IPS DF 6.9 (cell line): ENCODE measurements around the gene GOLGA6L25.
"Not testable (repeated sequence)": the region's sequence is repeated elsewhere in the genome, so short reads cannot be mapped to it uniquely, and the experiment has no call there.

Experiments used
- DNase-seq: peaks from one replicate; pipeline ENCODE4 v3.0.0-alpha.2; 2013; ENCODE audit warnings: low read depth, low spot score
- H3K27ac ChIP-seq: one replicate; pipeline ENCODE4 v1.5.1; 2013; ENCODE audit warnings: low read length, control low read depth
- H3K27me3 ChIP-seq: 2 replicates; pipeline ENCODE4 v1.6.1; 2013; ENCODE audit warnings: mild to moderate bottlenecking, low read length; ENCODE audit not compliant: control insufficient read depth, insufficient read depth
- H3K36me3 ChIP-seq: 2 replicates; pipeline ENCODE4 v1.6.1; 2013; ENCODE audit warnings: low read length; ENCODE audit not compliant: control insufficient read depth, insufficient read depth
- H3K4me1 ChIP-seq: 2 replicates; pipeline ENCODE4 v1.6.1; 2013; ENCODE audit warnings: low read length; ENCODE audit not compliant: control insufficient read depth, insufficient read depth
- H3K4me3 ChIP-seq: 2 replicates; pipeline ENCODE4 v1.5.1; 2013; ENCODE audit warnings: mild to moderate bottlenecking, low read length
- H3K9me3 ChIP-seq: 2 replicates; pipeline ENCODE4 v1.6.1; 2013; ENCODE audit warnings: low read length, inconsistent platforms; ENCODE audit not compliant: control insufficient read depth, insufficient read depth
- WGBS: extraction: QIAGEN DNeasy Blood & Tissue Kit; methylation state at CpG from one replicate; pipeline ENCODE4 v1.1.7; 2013; ENCODE audit warnings: mixed read lengths, missing lambda C conversion rate; ENCODE audit not compliant: insufficient read length, insufficient coverage; 5-methylcytosine and 5-hydroxymethylcytosine counted together

The GOLGA6L25 gene

GRCh38 chr15:28593424-28594129, 40.2 kb downstream of the GOLGA6L25 start:
- not testable (repeated sequence) for H3K9me3 ChIP-seq

DNA sequence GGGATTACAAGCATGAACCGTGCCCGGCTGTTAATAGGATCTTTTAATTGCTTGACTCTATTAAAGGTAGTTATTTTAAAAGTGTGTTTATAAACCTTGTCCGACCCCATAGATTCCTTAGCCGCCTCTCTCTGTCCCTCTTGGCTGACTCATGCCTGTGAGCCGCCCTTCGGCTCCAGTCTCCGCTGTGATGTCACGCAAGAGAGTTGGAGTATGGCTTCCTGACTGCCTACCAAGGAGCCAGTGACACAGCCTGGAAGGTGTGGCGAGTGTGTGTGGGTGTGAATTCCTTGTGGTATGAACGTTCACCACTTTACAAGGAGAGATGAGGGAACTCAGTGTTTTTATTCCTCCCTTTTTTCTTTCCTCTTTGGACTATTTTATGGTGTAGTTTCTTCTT, 44.1 kb downstream of the GOLGA6L25 start:
- H3K4me1 ChIP-seq, H3K27me3 ChIP-seq, H3K36me3 ChIP-seq, H3K27ac ChIP-seq, H3K4me3 ChIP-seq, H3K9me3 ChIP-seq, DNase-seq: not testable (repeated sequence)
- no CpG with 5 or more reads among the region's 10 CpGs for WGBS

More at GRCh38 chr15:28593424-28594129, 40.2 kb downstream of the GOLGA6L25 start:
- H3K36me3 ChIP-seq, H3K4me3 ChIP-seq, H3K27me3 ChIP-seq, DNase-seq, H3K4me1 ChIP-seq, H3K27ac ChIP-seq: not testable (repeated sequence)
- no CpG with 5 or more reads among the region's 5 CpGs for WGBS

DNA sequence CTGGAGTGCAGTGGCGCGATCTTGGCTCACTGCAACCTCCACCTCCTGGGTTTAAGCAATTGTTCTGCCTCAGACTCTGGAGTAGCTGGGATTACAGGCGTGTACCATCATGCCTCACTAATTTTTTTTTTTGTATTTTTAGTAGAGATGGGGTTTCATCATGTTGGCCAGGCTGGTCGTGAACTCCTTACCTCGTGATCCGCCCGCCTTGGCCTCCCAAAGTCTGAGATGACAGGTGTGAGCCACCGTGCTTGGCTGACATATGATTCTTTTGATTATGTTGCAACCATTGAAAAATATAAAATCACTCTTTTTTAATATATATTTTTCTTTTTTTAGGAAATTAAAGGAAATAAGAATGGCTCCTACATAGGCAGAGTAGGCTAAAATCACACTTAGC, 44.8 kb downstream of the GOLGA6L25 start:
- no CpG with 5 or more reads among the region's 8 CpGs for WGBS
- H3K27me3 ChIP-seq, H3K4me1 ChIP-seq, H3K9me3 ChIP-seq, H3K27ac ChIP-seq, H3K4me3 ChIP-seq, DNase-seq, H3K36me3 ChIP-seq: not testable (repeated sequence)

DNA sequence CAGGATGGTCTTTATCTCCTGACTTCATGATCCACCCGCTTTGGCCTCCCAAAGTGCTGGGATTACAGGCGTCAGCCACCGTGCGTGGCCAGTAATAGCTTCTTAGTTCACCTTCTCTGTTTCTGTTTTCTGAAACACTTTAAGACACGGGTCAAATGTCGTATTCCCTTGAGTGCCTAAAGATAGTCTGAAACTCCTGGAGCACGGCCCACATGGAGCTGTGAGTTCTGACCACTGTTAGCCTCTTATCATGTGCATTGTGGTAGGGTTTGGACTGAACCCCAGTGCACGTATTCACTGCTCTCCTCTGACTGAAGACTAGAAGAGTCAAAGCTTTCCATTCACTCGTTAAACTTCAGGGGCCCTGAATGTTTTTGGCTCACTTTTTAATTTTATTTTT, 48.8 kb downstream of the GOLGA6L25 start:
- DNase-seq, H3K36me3 ChIP-seq, H3K4me3 ChIP-seq, H3K27me3 ChIP-seq, H3K9me3 ChIP-seq, H3K4me1 ChIP-seq, H3K27ac ChIP-seq: not testable (repeated sequence)
- no CpG with 5 or more reads among the region's 9 CpGs for WGBS
